ENCODE data around the gene SHC1. TPM values are rescaled to one million over a fixed set of nuclear protein-coding genes. Genes with fewer than 3 reads are reported as not detected.

Gene SHC1
- total RNA-seq, 1 experiment from 2014 or later, result 885 TPM

- no peaks in the 10 kb centered on the region for H3K27me3 Mint-ChIP-seq (ENCODE audit: insufficient read depth, unreplicated experiment)
- peaks cover 39% of the 10 kb centered on the region for H3K36me3 Mint-ChIP-seq (ENCODE audit: insufficient read depth, unreplicated experiment)
- POLR2A ChIA-PET, result interaction anchor here (0.7 to 41.1 kb wide), 21 partner anchors 1 to 1009 kb away, joined by 3 to 1917 read pairs (median 14); partner anchors contain the start of genes ADAM15, CKS1B, EFNA1 and EFNA3
- H3K9me3 Mint-ChIP-seq (ENCODE audit: unreplicated experiment), result no peaks in the 10 kb centered on the region
- CTCF ChIA-PET, result interaction anchor here (0.6 to 6.7 kb wide), 22 partner anchors 10 to 775 kb away, joined by 3 to 64 read pairs (median 4); partner anchors contain the start of genes FLAD1, LENEP, PBXIP1 and PYGO2
- H3K4me3 Mint-ChIP-seq (ENCODE audit: unreplicated experiment), result no peak overlapping the region
- no TSS peak for BruUV-seq (replicated peaks)
- no peak overlapping the region for H3K27ac Mint-ChIP-seq (ENCODE audit: low read depth, unreplicated experiment)
- H3K4me1 Mint-ChIP-seq (ENCODE audit: insufficient read depth, unreplicated experiment), result peaks cover 37% of the 10 kb centered on the region
- intact Hi-C loops (cut with micrococcal nuclease), result loop anchor here (1.0 to 5.0 kb wide), 3 partner anchors 10 to 200 kb away; partner anchors contain the start of genes ADAM15, KRTCAP2 and TRIM46
- TF ChIP-seq CTCF (IDR thresholded peaks at IDR 0.05; ENCODE audit: unreplicated experiment), result no peak
- DNase-seq (ENCODE audit: unreplicated experiment), result no peak
Measured at GRCh38 chr1:154972213-154972516, 1.6 kb upstream of the SHC1 start.

GRCh38 chr1:154971341-154971998 is 923 bp upstream of the SHC1 start:
- ChIA-PET CTCF (interaction anchor here (0.6 to 6.7 kb wide), 30 partner anchors 9 to 425 kb away, joined by 3 to 64 read pairs (median 4); partner anchors contain the start of genes FLAD1, KRTCAP2, LENEP and PBXIP1), POLR2A (interaction anchor here (0.7 to 41.1 kb wide), 28 partner anchors 1 to 1008 kb away, joined by 3 to 1917 read pairs (median 7); partner anchors contain the start of genes ADAM15, CKS1B, EFNA1 and EFNA3)
- no peak for TF ChIP-seq CTCF (IDR thresholded peaks at IDR 0.05; ENCODE audit: unreplicated experiment)
- Mint-ChIP-seq H3K4me1 (ENCODE audit: insufficient read depth, unreplicated experiment) (peaks cover 40% of the 10 kb centered on the region), H3K27ac (ENCODE audit: low read depth, unreplicated experiment) (no peak overlapping the region), H3K27me3 (ENCODE audit: insufficient read depth, unreplicated experiment) (no peaks in the 10 kb centered on the region), H3K36me3 (ENCODE audit: insufficient read depth, unreplicated experiment) (peaks cover 46% of the 10 kb centered on the region), H3K4me3 (ENCODE audit: unreplicated experiment) (no peak overlapping the region), H3K9me3 (ENCODE audit: unreplicated experiment) (no peaks in the 10 kb centered on the region)
- no TSS peak for BruUV-seq (replicated peaks)
- intact Hi-C loops (cut with micrococcal nuclease), result loop anchor here (1.0 to 5.0 kb wide), 3 partner anchors 13 to 201 kb away; partner anchors contain the start of genes KRTCAP2 and TRIM46
- peak; percentile 90 for DNase-seq (ENCODE audit: unreplicated experiment)

- BruUV-seq (replicated peaks), result TSS peak; percentile 1
- no peak overlapping the region for H3K27ac Mint-ChIP-seq (ENCODE audit: low read depth, unreplicated experiment)
Measured at GRCh38 chr1:154969860-154970452, 591 bp downstream of the SHC1 start.

More at GRCh38 chr1:154969860-154970452, 591 bp downstream of the SHC1 start:
- TF ChIP-seq CTCF (IDR thresholded peaks at IDR 0.05; ENCODE audit: unreplicated experiment), result no peak
- Mint-ChIP-seq H3K36me3 (ENCODE audit: insufficient read depth, unreplicated experiment) (peaks cover 61% of the 10 kb centered on the region), H3K27me3 (ENCODE audit: insufficient read depth, unreplicated experiment) (no peaks in the 10 kb centered on the region), H3K4me3 (ENCODE audit: unreplicated experiment) (no peak overlapping the region), H3K4me1 (ENCODE audit: insufficient read depth, unreplicated experiment) (peaks cover 49% of the 10 kb centered on the region), H3K9me3 (ENCODE audit: unreplicated experiment) (no peaks in the 10 kb centered on the region)
- POLR2A ChIA-PET, result interaction anchor here (0.9 to 41.1 kb wide), 28 partner anchors 1 to 965 kb away, joined by 3 to 1917 read pairs (median 6); partner anchors contain the start of genes ADAM15, ADAR, CKS1B and EFNA1
- CTCF ChIA-PET, result interaction anchor here (0.6 to 6.7 kb wide), 25 partner anchors 8 to 410 kb away, joined by 3 to 64 read pairs (median 5); partner anchors contain the start of genes ADAM15, FLAD1, LENEP and PMVK
- no peak for DNase-seq (ENCODE audit: unreplicated experiment)
- intact Hi-C loops (cut with micrococcal nuclease), result loop anchor here (2.0 to 5.0 kb wide), 2 partner anchors 15 to 202 kb away; partner anchors contain the start of genes KRTCAP2 and TRIM46
